ENCODE data around the gene SYNPR. TPM values are rescaled to one million over a fixed set of nuclear protein-coding genes. Genes with fewer than 3 reads are reported as not detected.

Gene SYNPR
- total RNA-seq, 1 donor from 2014 or later = not detected

DNA sequence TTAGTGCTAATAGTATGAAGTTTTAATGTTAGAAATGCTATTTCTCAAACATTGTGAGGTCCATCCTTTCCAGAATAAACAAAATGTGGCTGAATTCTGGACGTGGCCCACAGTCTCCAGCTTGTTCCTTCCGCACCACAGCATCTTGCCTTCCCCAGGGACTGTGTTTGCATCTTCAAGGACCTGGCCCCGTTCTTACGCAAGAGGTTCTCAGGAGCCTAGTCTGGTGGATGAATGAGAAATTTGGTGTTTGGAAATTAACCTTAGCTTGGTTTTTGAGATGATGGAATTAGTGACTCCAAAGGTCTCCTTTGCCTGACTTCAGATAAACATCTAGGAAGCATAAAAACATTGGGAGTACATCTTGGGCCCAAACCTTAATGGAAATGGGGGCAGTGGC lies 18.1 kb downstream of the SYNPR start:
- DNase-seq (ENCODE audit: low read depth) = no peak
- TF ChIP-seq, protein P1, sequence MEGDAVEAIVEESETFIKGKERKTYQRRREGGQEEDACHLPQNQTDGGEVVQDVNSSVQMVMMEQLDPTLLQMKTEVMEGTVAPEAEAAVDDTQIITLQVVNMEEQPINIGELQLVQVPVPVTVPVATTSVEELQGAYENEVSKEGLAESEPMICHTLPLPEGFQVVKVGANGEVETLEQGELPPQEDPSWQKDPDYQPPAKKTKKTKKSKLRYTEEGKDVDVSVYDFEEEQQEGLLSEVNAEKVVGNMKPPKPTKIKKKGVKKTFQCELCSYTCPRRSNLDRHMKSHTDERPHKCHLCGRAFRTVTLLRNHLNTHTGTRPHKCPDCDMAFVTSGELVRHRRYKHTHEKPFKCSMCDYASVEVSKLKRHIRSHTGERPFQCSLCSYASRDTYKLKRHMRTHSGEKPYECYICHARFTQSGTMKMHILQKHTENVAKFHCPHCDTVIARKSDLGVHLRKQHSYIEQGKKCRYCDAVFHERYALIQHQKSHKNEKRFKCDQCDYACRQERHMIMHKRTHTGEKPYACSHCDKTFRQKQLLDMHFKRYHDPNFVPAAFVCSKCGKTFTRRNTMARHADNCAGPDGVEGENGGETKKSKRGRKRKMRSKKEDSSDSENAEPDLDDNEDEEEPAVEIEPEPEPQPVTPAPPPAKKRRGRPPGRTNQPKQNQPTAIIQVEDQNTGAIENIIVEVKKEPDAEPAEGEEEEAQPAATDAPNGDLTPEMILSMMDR (conservative IDR thresholded peaks at IDR 0.05; ENCODE audit: low read depth, low read length) = no peak
- no peak overlapping the region for H3K4me3 ChIP-seq (ENCODE audit: low read depth, low read length)

DNA sequence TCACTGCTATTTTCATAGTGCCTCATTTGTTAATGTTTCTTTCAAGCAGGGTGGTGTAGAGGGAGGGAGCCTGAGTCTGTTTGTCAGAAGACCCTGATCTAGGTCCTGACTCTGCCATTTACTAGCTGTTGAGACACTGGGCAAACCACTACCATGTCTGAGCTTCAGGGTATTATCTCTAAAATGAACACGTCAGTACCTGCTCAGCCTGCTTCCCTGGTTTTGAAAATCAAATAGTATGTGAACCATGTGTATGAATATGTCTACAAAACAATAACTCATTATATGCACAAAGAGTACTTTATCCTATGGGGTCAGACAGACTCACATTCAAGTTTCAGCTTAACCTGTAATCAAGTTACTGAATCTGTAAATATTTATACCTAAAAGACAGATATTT lies 25.1 kb downstream of the SYNPR start:
- TF ChIP-seq, protein P1 (conservative IDR thresholded peaks at IDR 0.05; ENCODE audit: low read depth, low read length) = no peak
- no peak for DNase-seq (ENCODE audit: low read depth)
- no peak overlapping the region for H3K4me3 ChIP-seq (ENCODE audit: low read depth, low read length)

DNA sequence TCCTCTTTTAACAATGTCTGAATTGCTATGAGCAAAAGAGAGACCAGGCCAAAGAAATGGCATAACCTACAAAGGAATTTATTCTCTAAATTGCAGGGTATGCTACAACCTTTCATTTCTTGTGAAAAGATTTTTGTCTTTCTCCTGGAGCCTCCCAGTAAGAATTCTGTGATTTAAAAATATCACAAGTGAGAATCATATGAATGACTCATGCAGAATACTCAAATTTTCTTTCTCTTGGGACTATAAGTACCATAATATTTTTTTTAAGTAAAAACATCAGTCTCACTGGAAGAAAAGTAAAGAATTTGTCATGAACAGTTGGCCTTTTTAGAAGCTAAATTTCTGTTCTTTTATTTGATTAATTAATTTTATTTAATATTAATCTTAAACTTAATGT lies 26.3 kb downstream of the SYNPR start:
- TF ChIP-seq, protein P1 (conservative IDR thresholded peaks at IDR 0.05; ENCODE audit: low read depth, low read length) = no peak
- no peak overlapping the region for H3K4me3 ChIP-seq (ENCODE audit: low read depth, low read length)
- no peak for DNase-seq (ENCODE audit: low read depth)

DNA sequence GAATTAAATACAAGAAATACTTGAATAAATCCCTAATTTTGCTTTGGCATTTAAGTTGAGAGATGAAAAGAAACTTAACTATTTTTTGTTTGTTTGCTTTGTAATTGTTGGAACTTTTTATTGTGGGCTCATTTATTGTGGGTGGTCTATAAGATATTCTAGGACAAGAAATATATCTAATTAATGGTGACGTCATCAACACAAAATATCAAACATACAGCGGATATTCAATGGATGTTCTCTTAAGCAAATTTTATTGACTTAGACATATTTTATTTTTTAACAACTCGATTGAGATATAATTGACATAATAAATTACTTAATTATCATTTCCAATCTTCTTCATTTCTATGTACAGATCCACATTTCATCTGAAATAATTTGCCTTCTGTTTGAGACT lies 30.0 kb downstream of the SYNPR start:
- TF ChIP-seq, protein P1 (conservative IDR thresholded peaks at IDR 0.05; ENCODE audit: low read depth, low read length) = no peak
- DNase-seq (ENCODE audit: low read depth) = no peak
- H3K4me3 ChIP-seq (ENCODE audit: low read depth, low read length) = no peak overlapping the region

DNA sequence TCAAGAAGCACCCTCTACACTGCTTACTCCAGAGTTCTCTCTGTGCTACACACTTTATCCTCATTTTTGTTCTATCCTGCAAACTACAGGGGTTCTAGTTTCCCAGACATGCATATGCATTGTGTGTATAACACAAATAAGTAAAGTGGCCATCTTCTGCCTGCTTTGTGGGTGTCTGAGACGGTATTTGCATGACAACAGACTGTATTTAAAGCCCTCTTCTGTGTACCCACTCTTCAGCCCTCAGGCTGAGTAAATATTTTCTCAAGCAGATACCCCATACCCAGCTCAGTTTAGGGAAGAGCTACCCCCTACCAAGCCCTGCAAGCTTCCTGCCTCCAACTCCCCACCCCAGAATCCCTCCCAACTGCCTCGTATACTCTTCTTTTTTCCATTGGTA lies 31.7 kb downstream of the SYNPR start:
- no peak for DNase-seq (ENCODE audit: low read depth)
- TF ChIP-seq, protein P1 (conservative IDR thresholded peaks at IDR 0.05; ENCODE audit: low read depth, low read length) = no peak
- no peak overlapping the region for H3K4me3 ChIP-seq (ENCODE audit: low read depth, low read length)

DNA sequence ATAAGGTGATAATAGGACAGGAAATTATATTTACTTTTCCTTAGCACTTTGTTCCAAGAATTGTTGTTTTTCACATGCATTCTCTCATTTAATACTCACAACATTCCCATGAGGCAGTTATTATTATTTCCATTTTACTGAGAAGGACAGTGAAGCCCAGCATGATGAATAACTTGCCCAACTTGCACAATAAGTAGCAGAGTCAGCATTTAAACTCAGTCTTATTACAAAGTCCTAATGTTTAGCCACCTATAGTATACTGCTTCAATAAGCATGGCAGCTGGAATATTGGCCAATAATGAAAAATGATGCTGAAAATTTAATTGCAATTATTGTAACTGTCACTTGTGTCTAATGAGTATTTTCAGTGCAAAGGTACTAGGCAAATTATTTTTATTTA lies 45.7 kb downstream of the SYNPR start:
- no peak overlapping the region for H3K4me3 ChIP-seq (ENCODE audit: low read depth, low read length)
- TF ChIP-seq, protein P1 (conservative IDR thresholded peaks at IDR 0.05; ENCODE audit: low read depth, low read length) = no peak
- no peak for DNase-seq (ENCODE audit: low read depth)

DNA sequence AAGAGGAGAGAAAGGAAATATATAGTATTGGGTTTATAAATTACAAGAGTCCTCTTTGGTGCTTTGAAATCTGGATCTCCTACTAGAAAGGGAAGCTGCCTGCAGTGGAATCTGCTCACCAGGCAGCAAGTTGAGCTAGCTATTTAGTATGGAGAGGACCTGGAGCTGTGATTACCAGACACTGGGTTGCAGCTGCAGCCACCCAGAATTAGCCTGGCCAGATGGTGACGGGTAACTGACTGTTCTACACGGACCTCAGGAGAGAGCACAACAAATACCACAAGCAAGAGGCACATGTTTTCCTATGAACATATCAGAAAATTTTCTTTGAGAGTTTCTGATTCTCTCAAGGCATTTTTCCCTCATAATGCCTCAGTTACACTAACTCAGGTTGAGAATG lies 46.5 kb downstream of the SYNPR start:
- TF ChIP-seq, protein P1 (conservative IDR thresholded peaks at IDR 0.05; ENCODE audit: low read depth, low read length) = no peak
- no peak overlapping the region for H3K4me3 ChIP-seq (ENCODE audit: low read depth, low read length)
- no peak for DNase-seq (ENCODE audit: low read depth)

Data from epithelial cell of proximal tubule (primary cell).